Gastroesophageal sphincter (tissue), 4 donors: ENCODE measurements around the gene CETN3. TPM values are rescaled to one million over a fixed set of nuclear protein-coding genes. Genes with fewer than 3 reads are reported as not detected.

Experiments used
- ATAC-seq: fragments of 150-250 bp; one replicate; pipeline ENCODE4 v1.9.1; 2016; ENCODE audit warnings: mild to moderate bottlenecking, moderate library complexity
- H3K27ac ChIP-seq, 4 donors: fragments of 200-600 bp; sonication (generic) in 3 of 4; 1 replicate in 3 of 4; 2 replicates in 1 of 4; pipeline ENCODE4 v1.5.1; 2016 to 2019
- H3K27me3 ChIP-seq: fragments of 200-600 bp; sonication (generic); one replicate; pipeline ENCODE4 v1.5.1; 2019
- H3K36me3 ChIP-seq, 2 donors: fragments of 200-600 bp; sonication (generic); one replicate each; pipeline ENCODE4 v1.5.1; 2019; ENCODE audit warnings: control low read depth in 1 of 2
- H3K4me1 ChIP-seq, 3 donors: fragments of 200-600 bp; sonication (generic); 1 replicate in 2 of 3; 2 replicates in 1 of 3; pipeline ENCODE4 v1.5.1; 2016 to 2019; ENCODE audit warnings: control low read depth in 2 of 3
- H3K4me3 ChIP-seq, 2 donors: fragments of 200-600 bp; sonication (generic); one replicate each; pipeline ENCODE4 v1.5.1; 2019; ENCODE audit warnings: mild to moderate bottlenecking in 1 of 2, moderate library complexity in 1 of 2
- H3K9me3 ChIP-seq, 3 donors: fragments of 200-600 bp; sonication (generic); one replicate each; pipeline ENCODE4 v1.5.1; 2017 to 2019; ENCODE audit warnings: control low read depth in 2 of 3
- CTCF ChIP-seq, 4 experiments: fragments of 200-600 bp in 2 of 4; fragments of 450-650 bp in 2 of 4; sonication (generic) in 1 of 4; IDR thresholded peaks; one replicate each; pipeline ENCODE4 v1.5.1; 2017 to 2019; ENCODE audit warnings: antibody characterized with exemption in 4 of 4, mild to moderate bottlenecking in 2 of 4, moderate library complexity in 2 of 4
- EP300 ChIP-seq: sonication (generic); formaldehyde crosslinking; IDR thresholded peaks from one replicate; pipeline ENCODE4 v1.6.1; 2017; ENCODE audit warnings: antibody characterized with exemption, mild to moderate bottlenecking
- POLR2A ChIP-seq, 2 donors: fragments of 450-650 bp; IDR thresholded peaks; one replicate each; pipeline ENCODE4 v1.6.1; 2017; ENCODE audit warnings: antibody characterized with exemption in 2 of 2, mild to moderate bottlenecking in 2 of 2, moderate library complexity in 1 of 2
- POLR2AphosphoS5 ChIP-seq: sonication (generic); formaldehyde crosslinking; IDR thresholded peaks from one replicate; pipeline ENCODE4 v1.6.1; 2017; ENCODE audit warnings: antibody characterized with exemption
- WGBS, 2 donors: methylation state at CpG; one replicate each; pipeline ENCODE4 v1.1.5; 2018; ENCODE audit warnings: low coverage in 1 of 2; 5-methylcytosine and 5-hydroxymethylcytosine counted together
- total RNA-seq, 4 donors: library from RNA; depleted of rRNA; stranded (reverse); fragments of >200 nt; gene quantifications; one replicate each; pipeline ENCODE4 v1.1.0, GENCODE V29; 2016

CETN3 gene
- total RNA-seq, 4 donors from 2014 or later = 7.5 to 16.0 (median 8.7) TPM

GRCh38 chr5:90408571-90409317, 812 bp downstream of the CETN3 start:
- ATAC-seq = no peak
- no peaks in the 10 kb centered on the region for H3K27me3 ChIP-seq
- H3K36me3 ChIP-seq = peaks cover 0 to 15% of the 10 kb centered on the region in 2 donors
- no peak for TF ChIP-seq POLR2A (IDR thresholded peaks at IDR 0.05)
- no peak for TF ChIP-seq CTCF (IDR thresholded peaks at IDR 0.05)
- no peak for TF ChIP-seq POLR2AphosphoS5
- no peak for TF ChIP-seq EP300
- H3K4me1 ChIP-seq = peaks cover 0 to 23% (median 9%) of the 10 kb centered on the region in 3 donors
- peak overlapping the region; percentile 73 to 91 for H3K4me3 ChIP-seq
- WGBS, 2 donors = 12 to 13% methylated on average over 10 to 14 of the region's 14 CpGs
- no peaks in the 10 kb centered on the region for H3K9me3 ChIP-seq
- peak overlapping the region; percentile 95 to 98 (median 96) for H3K27ac ChIP-seq

GRCh38 chr5:90406466-90406865, 3.1 kb downstream of the CETN3 start:
- Histone ChIP-seq H3K36me3 (peaks cover 0 to 15% of the 10 kb centered on the region in 2 donors), H3K4me1 (peaks cover 0 to 23% (median 9%) of the 10 kb centered on the region in 3 donors), H3K27ac (no peak overlapping the region), H3K4me3 (no peak overlapping the region), H3K27me3 (no peaks in the 10 kb centered on the region), H3K9me3 (no peaks in the 10 kb centered on the region)
- TF ChIP-seq CTCF (IDR thresholded peaks at IDR 0.05) (no peak), POLR2A (IDR thresholded peaks at IDR 0.05) (no peak), EP300 (no peak), POLR2AphosphoS5 (no peak)
- ATAC-seq = no peak

- ATAC-seq = no peak
- WGBS, 2 donors = 75 to 80% methylated on average over 1 of the region's 1 CpG
- TF ChIP-seq POLR2A (IDR thresholded peaks at IDR 0.05) = no peak
- Histone ChIP-seq H3K36me3 (peaks cover 0 to 31% of the 10 kb centered on the region in 2 donors), H3K27ac (no peak overlapping the region), H3K9me3 (no peaks in the 10 kb centered on the region), H3K27me3 (no peaks in the 10 kb centered on the region), H3K4me3 (no peak overlapping the region), H3K4me1 (peaks cover 0 to under 1% (median 0%) of the 10 kb centered on the region in 3 donors)
These were observed 6.9 kb downstream of the CETN3 start for GRCh38 chr5:90402521-90403255.

- Histone ChIP-seq H3K9me3 (no peaks in the 10 kb centered on the region), H3K4me3 (no peak overlapping the region), H3K4me1 (no peaks in the 10 kb centered on the region), H3K27ac (no peak overlapping the region), H3K36me3 (peaks cover 0 to 19% of the 10 kb centered on the region in 2 donors), H3K27me3 (no peaks in the 10 kb centered on the region)
- no peak for ATAC-seq
- WGBS, 2 donors = 90 to 95% methylated on average over 4 of the region's 4 CpGs
- TF ChIP-seq EP300 (no peak), POLR2AphosphoS5 (no peak), POLR2A (IDR thresholded peaks at IDR 0.05) (no peak), CTCF (IDR thresholded peaks at IDR 0.05) (no peak)
These were observed 10.3 kb downstream of the CETN3 start for GRCh38 chr5:90399251-90399650.

- Histone ChIP-seq H3K4me1 (no peaks in the 10 kb centered on the region), H3K27ac (no peak overlapping the region), H3K9me3 (no peaks in the 10 kb centered on the region), H3K27me3 (no peaks in the 10 kb centered on the region), H3K4me3 (no peak overlapping the region), H3K36me3 (peaks cover 0 to 17% of the 10 kb centered on the region in 2 donors)
- WGBS, 2 donors = 86 to 91% methylated on average over 2 of the region's 2 CpGs
- no peak for ATAC-seq
- no peak for TF ChIP-seq CTCF (IDR thresholded peaks at IDR 0.05)
- no peak for TF ChIP-seq POLR2AphosphoS5
- TF ChIP-seq EP300 = no peak
- no peak for TF ChIP-seq POLR2A (IDR thresholded peaks at IDR 0.05)
These were observed 10.8 kb downstream of the CETN3 start for GRCh38 chr5:90398726-90399125.
